Gastroesophageal sphincter (tissue), 4 donors: Measurements from ENCODE around the gene NDE1. TPM values are rescaled to one million over a fixed set of nuclear protein-coding genes. Genes with fewer than 3 reads are reported as not detected.
"Not testable (repeated sequence)": the region's sequence is repeated elsewhere in the genome, so short reads cannot be mapped to it uniquely, and the experiment has no call there.

Experiments
- ATAC-seq: fragments of 150-250 bp; one replicate; pipeline ENCODE4 v1.9.1; 2016; ENCODE audit warnings: mild to moderate bottlenecking, moderate library complexity
- H3K27ac ChIP-seq, 4 donors: fragments of 200-600 bp; sonication (generic) in 3 of 4; 1 replicate in 3 of 4; 2 replicates in 1 of 4; pipeline ENCODE4 v1.5.1; 2016 to 2019
- H3K27me3 ChIP-seq: fragments of 200-600 bp; sonication (generic); one replicate; pipeline ENCODE4 v1.5.1; 2019
- H3K36me3 ChIP-seq, 2 donors: fragments of 200-600 bp; sonication (generic); one replicate each; pipeline ENCODE4 v1.5.1; 2019; ENCODE audit warnings: control low read depth in 1 of 2
- H3K4me1 ChIP-seq, 3 donors: fragments of 200-600 bp; sonication (generic); 1 replicate in 2 of 3; 2 replicates in 1 of 3; pipeline ENCODE4 v1.5.1; 2016 to 2019; ENCODE audit warnings: control low read depth in 2 of 3
- H3K4me3 ChIP-seq, 2 donors: fragments of 200-600 bp; sonication (generic); one replicate each; pipeline ENCODE4 v1.5.1; 2019; ENCODE audit warnings: mild to moderate bottlenecking in 1 of 2, moderate library complexity in 1 of 2
- H3K9me3 ChIP-seq, 3 donors: fragments of 200-600 bp; sonication (generic); one replicate each; pipeline ENCODE4 v1.5.1; 2017 to 2019; ENCODE audit warnings: control low read depth in 2 of 3
- CTCF ChIP-seq, 4 experiments: fragments of 200-600 bp in 2 of 4; fragments of 450-650 bp in 2 of 4; sonication (generic) in 1 of 4; IDR thresholded peaks; one replicate each; pipeline ENCODE4 v1.5.1; 2017 to 2019; ENCODE audit warnings: antibody characterized with exemption in 4 of 4, mild to moderate bottlenecking in 2 of 4, moderate library complexity in 2 of 4
- EP300 ChIP-seq: sonication (generic); formaldehyde crosslinking; IDR thresholded peaks from one replicate; pipeline ENCODE4 v1.6.1; 2017; ENCODE audit warnings: antibody characterized with exemption, mild to moderate bottlenecking
- POLR2A ChIP-seq, 2 donors: fragments of 450-650 bp; IDR thresholded peaks; one replicate each; pipeline ENCODE4 v1.6.1; 2017; ENCODE audit warnings: antibody characterized with exemption in 2 of 2, mild to moderate bottlenecking in 2 of 2, moderate library complexity in 1 of 2
- POLR2AphosphoS5 ChIP-seq: sonication (generic); formaldehyde crosslinking; IDR thresholded peaks from one replicate; pipeline ENCODE4 v1.6.1; 2017; ENCODE audit warnings: antibody characterized with exemption
- WGBS, 2 donors: methylation state at CpG; one replicate each; pipeline ENCODE4 v1.1.5; 2018; ENCODE audit warnings: low coverage in 1 of 2; 5-methylcytosine and 5-hydroxymethylcytosine counted together
- total RNA-seq, 4 donors: library from RNA; depleted of rRNA; stranded (reverse); fragments of >200 nt; gene quantifications; one replicate each; pipeline ENCODE4 v1.1.0, GENCODE V29; 2016

The NDE1 gene
- total RNA-seq, 4 donors from 2014 or later: 34.9 to 123 (median 62.3) TPM

GRCh38 chr16:15652293-15653001, 2.4 kb downstream of the NDE1 start:
- Histone ChIP-seq H3K9me3 (no peaks in the 10 kb centered on the region), H3K36me3 (peaks cover 0 to 5% of the 10 kb centered on the region in 2 donors), H3K27me3 (no peaks in the 10 kb centered on the region), H3K4me3 (no peak overlapping the region), H3K27ac (peak overlapping the region; percentile 18 to 99 (median 87)), H3K4me1 (peaks cover 0 to 62% (median 14%) of the 10 kb centered on the region in 3 donors)
- TF ChIP-seq EP300 (no peak), POLR2A (IDR thresholded peaks at IDR 0.05) (no peak), CTCF (IDR thresholded peaks at IDR 0.05) (no peak), POLR2AphosphoS5 (no peak)
- no peak for ATAC-seq
- WGBS, 2 donors: 79 to 83% methylated on average over 13 to 14 of the region's 14 CpGs

- 8 to 24% methylated on average over 3 to 4 of the region's 4 CpGs for WGBS, 2 donors
- H3K27ac ChIP-seq: peak overlapping the region in 3 of 4 donors; percentile 79 to 99 (median 95)
- peaks cover 0 to 6% of the 10 kb centered on the region in 2 donors for H3K36me3 ChIP-seq
- H3K4me3 ChIP-seq: no peak overlapping the region
- TF ChIP-seq EP300 (no peak), POLR2AphosphoS5 (peak; percentile 50)
- H3K27me3 ChIP-seq: no peaks in the 10 kb centered on the region
- peaks cover 0 to 62% (median 14%) of the 10 kb centered on the region in 3 donors for H3K4me1 ChIP-seq
- peak; percentile 12 for ATAC-seq
- H3K9me3 ChIP-seq: no peaks in the 10 kb centered on the region
These were observed 3.2 kb downstream of the NDE1 start for GRCh38 chr16:15653227-15653626.

GRCh38 chr16:15654591-15654990, 4.5 kb downstream of the NDE1 start:
- Histone ChIP-seq H3K36me3 (peaks cover 0 to 6% of the 10 kb centered on the region in 2 donors), H3K27me3 (no peaks in the 10 kb centered on the region), H3K27ac (peak overlapping the region in 2 of 4 donors; percentile 41 to 95), H3K9me3 (no peaks in the 10 kb centered on the region), H3K4me1 (peaks cover 0 to 65% (median 10%) of the 10 kb centered on the region in 3 donors), H3K4me3 (no peak overlapping the region)
- TF ChIP-seq EP300 (no peak), POLR2A (IDR thresholded peaks at IDR 0.05) (no peak), POLR2AphosphoS5 (no peak), CTCF (IDR thresholded peaks at IDR 0.05) (no peak)
- no peak for ATAC-seq
- WGBS, 2 donors: 35 to 53% methylated on average over 2 of the region's 2 CpGs

- 86 to 98% methylated on average over 4 of the region's 6 CpGs for WGBS, 2 donors
- H3K4me3 ChIP-seq, ATAC-seq, H3K27me3 ChIP-seq, H3K36me3 ChIP-seq, H3K9me3 ChIP-seq, H3K27ac ChIP-seq: not testable (repeated sequence)
- H3K4me1 ChIP-seq: peaks cover 0 to 71% (median 10%) of the 10 kb centered on the region in 3 donors
These were observed 5.5 kb downstream of the NDE1 start for GRCh38 chr16:15655561-15655960.

- H3K4me3 ChIP-seq: no peak overlapping the region
These were observed 8.1 kb downstream of the NDE1 start for GRCh38 chr16:15658149-15658548.

More at GRCh38 chr16:15658149-15658548, 8.1 kb downstream of the NDE1 start:
- no peak for TF ChIP-seq POLR2A (IDR thresholded peaks at IDR 0.05)
- no peak for TF ChIP-seq CTCF (IDR thresholded peaks at IDR 0.05)
- TF ChIP-seq POLR2AphosphoS5: no peak
- no peak for TF ChIP-seq EP300
- Histone ChIP-seq H3K27ac (peak overlapping the region in 2 of 4 donors; percentile 17 to 28), H3K9me3 (no peaks in the 10 kb centered on the region), H3K27me3 (no peaks in the 10 kb centered on the region), H3K36me3 (peaks cover 0 to 10% of the 10 kb centered on the region in 2 donors), H3K4me1 (peaks cover 0 to 57% (median 10%) of the 10 kb centered on the region in 3 donors)
- 61% methylated on average over 2 of the region's 6 CpGs; no CpG with 5 or more reads in 1 of the 2 donors for WGBS, 2 donors
- ATAC-seq: no peak
